ENCODE measurements around the gene RUNX1.
"Not testable (repeated sequence)": the region's sequence is repeated elsewhere in the genome, so short reads cannot be mapped to it uniquely, and the experiment has no call there.

RUNX1 gene

DNA sequence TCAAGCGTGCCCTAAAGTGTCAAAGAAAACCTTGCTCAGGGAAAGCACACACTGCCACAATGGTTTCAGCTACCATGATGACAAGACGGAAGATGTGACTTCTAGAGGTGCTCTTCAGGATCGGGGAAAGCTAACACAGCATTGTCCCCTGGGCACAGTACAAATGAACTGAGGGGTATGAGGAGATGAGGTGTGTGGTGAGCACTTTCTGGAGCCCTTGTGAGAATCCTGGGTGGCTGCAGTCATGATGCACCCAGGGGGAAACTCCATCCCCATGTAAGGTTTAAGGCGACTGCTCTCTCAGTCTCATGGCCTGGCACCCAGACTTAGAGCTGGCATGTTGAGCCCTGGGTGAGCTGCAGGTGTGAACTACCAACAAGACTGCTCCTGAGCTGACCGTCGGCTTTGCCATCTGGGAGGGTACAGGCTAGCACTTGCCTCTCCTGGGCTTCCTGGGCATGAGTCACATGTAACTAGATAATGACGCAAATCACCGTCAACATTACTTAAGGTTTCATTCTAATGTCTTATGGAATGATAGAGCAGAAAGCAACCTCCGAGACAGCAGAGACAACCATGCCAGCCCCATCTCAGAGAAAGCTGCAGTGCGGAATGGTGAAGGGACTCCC lies 235.7 kb downstream of the RUNX1 start:
- no peak for DNase-seq
- intact Hi-C loops (cut with DNase I), result no loop called here

DNA sequence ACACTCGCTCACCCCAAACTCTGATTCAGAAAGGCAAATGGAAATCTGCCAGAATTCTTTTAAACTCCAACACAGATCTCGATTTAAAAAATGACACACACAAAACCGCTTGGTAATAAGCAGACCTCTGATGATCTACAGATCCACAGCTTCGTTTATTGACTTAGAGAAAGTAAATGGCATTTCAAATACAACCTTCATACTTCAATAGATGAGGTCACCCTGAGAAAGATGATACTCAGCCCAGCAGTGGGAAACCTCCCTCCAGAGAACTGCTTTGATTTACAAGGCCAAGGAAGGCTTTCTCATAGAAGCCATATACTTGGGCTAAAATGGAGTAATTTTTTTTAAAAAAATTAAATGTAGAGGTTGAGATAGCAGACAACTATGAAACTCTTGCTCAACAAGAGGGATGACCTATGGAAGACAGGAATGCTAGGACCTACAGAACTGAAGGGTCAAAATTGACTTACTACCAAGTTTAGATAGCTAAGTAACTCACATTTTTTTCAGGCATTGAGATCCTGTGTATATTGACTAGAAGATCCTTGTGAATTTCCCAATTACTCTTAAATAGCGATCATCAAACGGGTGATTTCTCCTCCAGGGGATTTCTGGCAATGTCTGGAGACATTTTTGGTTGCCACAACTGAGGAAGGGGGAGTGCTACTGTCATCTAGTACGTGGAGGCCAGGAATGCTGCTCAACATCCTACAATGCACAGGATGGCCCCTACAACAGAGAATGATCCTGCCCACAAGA lies 236.4 kb downstream of the RUNX1 start:
- intact Hi-C loops (cut with DNase I), result no loop called here
- DNase-seq, result no peak

DNA sequence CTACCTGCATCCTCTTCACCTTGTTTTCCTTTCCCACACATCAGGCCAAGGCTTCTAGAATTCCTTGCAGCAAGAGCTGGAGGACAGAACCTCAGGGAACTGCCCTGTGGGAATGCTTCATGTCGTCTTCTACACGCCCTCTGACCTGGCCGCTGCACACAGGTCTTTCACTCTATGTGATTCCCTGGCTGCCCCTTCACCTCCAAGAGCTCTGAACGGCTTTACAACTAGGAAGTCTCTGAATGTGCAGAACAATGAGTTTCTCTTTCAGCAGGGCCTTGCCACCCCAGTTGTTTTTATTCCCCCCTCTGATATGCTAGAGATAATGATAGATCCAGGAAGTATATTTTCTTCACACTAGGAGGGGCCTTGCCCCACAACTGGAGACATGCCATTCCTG lies 237.7 kb downstream of the RUNX1 start:
- DNase-seq, result no peak
- intact Hi-C loops (cut with DNase I), result no loop called here

- intact Hi-C loops (cut with DNase I), result no loop called here
- no peak for DNase-seq
Measured at GRCh38 chr21:34810786-34811185, 238.3 kb downstream of the RUNX1 start.

GRCh38 chr21:34809822-34810221 lies 239.3 kb downstream of the RUNX1 start:
- intact Hi-C loops (cut with DNase I), result no loop called here

DNA sequence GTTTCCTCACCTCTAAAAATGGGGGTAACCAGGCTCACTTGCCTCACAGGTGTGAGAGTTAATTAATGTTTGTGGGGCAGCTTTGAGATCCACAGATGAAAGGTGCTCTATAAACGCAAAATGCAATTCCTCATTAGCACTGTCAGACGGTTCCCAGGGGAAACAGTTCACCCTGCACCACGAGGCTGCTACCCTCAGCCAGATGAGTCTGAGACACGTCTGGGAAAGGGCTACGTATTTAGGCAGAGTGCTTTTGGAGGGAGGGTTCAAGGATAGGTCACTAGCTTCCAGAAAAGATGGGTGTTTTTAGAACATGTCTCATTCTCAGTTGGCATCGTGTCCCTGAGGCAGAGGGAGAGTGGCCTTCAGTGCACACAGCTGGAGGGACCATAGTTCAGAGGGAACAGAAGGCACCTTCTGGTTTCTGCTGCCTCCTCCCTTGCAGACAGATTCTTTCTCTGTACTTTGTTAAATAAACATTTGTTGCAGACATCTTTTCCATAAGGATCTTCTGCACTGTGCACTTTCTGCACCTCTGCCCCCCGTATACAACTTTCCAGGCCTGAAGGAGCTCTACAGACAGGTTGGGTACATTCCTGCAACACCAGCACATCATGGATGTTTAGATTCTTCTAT lies 240.4 kb downstream of the RUNX1 start:
- no peak for DNase-seq
- intact Hi-C loops (cut with DNase I), result no loop called here

More at GRCh38 chr21:34809822-34810221, 239.3 kb downstream of the RUNX1 start:
- no peak for DNase-seq

DNA sequence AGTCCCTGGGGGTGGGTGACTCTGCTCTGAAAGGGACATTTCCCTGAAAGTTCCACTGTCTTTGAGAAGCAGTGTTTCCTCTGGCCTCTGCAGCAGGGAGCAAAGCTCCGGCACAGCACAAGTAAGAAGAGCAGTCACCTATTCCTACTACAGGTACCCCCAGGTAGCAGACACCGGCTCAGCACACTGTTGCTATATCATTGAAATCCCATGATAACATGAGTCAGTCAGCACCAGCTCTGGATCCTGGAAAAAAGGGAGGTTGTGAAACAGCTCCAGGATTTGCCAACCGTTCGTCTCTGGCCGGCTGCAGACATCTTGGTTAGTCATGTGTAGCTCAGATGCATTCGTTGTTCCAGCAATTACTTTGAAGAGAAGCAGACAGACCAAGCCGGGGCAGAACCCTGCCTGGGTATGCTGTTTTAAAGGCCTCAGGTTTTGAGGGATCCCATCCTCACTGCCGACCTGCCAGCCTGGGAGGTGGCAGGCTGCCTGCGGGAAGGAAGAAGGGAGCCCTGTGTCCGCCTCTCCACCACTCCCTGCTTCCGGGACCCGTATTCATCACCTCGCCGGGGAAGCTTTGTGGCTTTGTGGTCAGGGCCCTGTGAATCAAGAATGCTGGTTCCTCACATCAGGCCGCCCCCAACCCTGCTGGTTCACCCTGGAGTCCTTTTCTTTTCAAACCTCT lies 241.1 kb downstream of the RUNX1 start:
- no peak for DNase-seq
- intact Hi-C loops (cut with DNase I), result no loop called here

GRCh38 chr21:34807146-34807880 lies 241.8 kb downstream of the RUNX1 start:
- DNase-seq, result no peak
- intact Hi-C loops (cut with DNase I), result no loop called here

DNA sequence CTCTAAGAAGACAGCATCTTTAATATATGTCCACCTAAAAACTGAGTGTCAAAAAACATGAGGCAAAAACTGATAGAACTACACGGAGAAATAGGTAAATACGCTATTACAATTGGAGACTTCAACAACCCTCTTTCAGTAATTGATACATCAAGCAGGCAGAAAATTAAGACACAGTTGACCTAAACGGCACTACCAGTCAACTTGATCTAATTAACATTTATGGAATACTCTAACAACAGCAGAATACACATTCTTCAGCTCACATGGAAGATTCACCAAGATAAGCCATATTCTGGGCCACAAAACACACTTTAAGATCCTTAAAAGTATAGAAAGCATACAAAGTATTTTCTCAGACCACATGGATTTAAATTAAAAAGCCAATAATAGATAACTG lies 242.7 kb downstream of the RUNX1 start:
- DNase-seq, result no peak
- intact Hi-C loops (cut with DNase I), result no loop called here

- DNase-seq, result no peak
- intact Hi-C loops (cut with DNase I), result no loop called here
Measured at GRCh38 chr21:34805157-34805556, 243.9 kb downstream of the RUNX1 start.

GRCh38 chr21:34804584-34804983 lies 244.5 kb downstream of the RUNX1 start:
- DNase-seq; intact Hi-C loops (cut with DNase I): not testable (repeated sequence)

DNA sequence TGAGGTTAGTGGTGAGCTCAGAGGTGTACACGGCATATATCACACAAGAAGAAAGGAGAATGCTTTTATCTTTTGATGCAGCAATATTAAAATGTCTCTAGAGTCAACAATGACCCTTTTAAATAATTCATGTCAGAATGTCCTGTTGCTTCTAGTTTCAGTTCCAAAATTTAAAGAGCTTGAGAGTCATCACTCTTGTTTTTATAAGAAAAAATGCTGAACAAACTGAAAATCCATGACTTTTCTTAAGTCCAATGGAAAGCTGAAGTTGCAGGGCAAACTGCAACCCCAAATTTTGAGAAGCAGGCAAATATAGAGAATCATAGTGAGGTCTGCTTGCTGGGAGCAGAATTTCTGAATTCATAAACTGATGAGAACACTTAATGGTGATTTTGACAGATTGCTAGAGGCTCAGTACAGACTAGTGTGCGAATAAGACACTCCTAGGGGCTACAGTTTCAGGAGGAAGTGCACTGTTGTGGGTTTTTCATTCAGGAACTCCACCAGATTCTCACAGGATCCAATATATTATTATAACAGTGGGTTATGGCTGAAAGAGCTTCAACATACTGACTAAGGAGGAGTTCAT lies 245.2 kb downstream of the RUNX1 start:
- intact Hi-C loops (cut with DNase I), result no loop called here

GRCh38 chr21:34802180-34802899 lies 246.8 kb downstream of the RUNX1 start:
- DNase-seq, result no peak
- intact Hi-C loops (cut with DNase I), result no loop called here

More for the DNA sequence above, 245.2 kb downstream of the RUNX1 start:
- DNase-seq, result no peak

GRCh38 chr21:34801519-34802132 lies 247.5 kb downstream of the RUNX1 start:
- intact Hi-C loops (cut with DNase I), result no loop called here
- DNase-seq, result no peak

DNA sequence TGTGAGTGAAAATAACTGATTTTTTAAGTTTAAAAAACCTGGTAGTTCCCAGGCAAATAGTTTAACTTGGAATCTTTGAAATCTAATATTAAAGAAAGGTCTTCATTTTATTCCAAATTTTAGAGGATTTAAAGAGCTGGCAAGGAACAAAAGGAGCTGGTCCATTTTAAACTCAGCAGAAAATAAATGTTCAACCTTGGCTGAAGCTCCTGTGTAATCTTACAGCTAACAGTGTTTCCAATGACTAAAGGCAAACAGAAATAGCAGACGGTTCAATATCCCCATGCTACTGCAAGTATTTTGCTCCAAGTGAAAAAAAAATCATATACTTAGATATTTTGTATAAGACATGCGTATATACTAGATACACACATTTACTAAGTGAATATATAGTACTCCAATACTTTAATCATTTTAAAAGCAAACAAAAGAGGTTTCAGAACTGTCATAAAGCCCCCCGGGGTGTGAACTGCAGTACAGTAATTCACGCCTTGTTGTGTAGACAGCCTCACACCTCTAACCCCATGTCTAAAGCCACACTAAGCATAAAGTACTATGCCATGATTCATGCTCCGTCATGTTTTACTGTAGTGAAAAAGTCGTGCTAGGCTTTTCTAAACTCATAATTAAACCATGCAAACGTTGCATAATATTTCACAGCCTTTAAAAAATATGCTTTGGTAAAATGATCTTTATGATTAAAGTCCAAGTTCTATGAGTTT lies 248.1 kb downstream of the RUNX1 start:
- intact Hi-C loops (cut with DNase I), result no loop called here
- no peak for DNase-seq

DNA sequence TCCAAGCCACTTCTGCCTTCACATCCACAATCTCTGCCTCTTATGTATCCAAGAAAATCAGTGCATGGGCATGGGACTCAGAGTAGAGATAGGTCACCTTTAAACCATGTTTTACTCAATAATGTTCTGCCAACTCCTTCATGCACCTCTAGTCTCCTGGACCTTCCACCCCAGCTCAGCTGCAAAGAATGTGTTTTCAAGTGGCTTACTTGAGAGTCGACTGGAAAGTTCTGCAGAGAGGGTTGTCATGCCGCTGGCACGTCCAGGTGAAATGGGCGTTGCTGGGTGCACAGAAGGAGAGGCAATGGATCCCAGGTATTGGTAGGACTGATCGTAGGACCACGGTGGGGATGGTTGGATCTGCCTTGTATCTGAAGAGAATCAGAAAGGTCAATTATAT lies 250.0 kb downstream of the RUNX1 start:
- intact Hi-C loops (cut with DNase I), result no loop called here
- DNase-seq, result no peak

DNA sequence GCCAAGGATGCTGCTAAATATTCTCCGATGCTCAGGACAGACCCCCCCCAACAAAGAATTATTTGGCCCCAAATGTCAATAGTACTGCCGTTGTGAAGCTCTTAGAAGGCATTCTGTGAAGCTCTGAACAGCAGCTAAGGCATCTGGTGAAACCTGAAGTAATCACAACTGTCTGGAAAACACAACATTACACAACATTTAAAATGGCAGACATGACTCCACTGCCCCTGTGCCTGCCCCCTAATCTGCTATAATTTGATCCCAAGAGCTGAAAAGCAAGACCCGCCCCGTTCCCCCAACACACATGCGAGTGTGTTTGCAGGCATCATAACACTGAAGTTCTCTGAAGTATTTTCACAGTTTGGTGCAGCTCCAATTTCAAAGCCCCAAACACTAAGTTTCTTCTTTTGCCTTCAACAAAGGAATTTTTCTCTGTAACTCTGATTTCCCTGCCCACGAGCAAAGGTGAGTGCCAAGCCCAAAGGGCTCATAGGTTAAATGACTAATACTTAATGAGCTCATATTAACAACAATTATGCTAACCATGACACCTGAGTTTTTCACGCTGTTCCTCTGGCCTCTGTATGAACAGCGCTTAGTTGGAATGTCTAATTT lies 251.1 kb downstream of the RUNX1 start:
- no peak for DNase-seq
- intact Hi-C loops (cut with DNase I), result no loop called here

All from head of caudate nucleus (tissue), 42 donors.